K562 (cell line): ENCODE measurements around the gene CIB1. TPM values are rescaled to one million over a fixed set of nuclear protein-coding genes. Genes with fewer than 3 reads are reported as not detected.

ENCODE experiments used
- ATF2 ChIP-seq: sonication (generic); formaldehyde crosslinking; IDR thresholded peaks from 2 replicates; pipeline ENCODE4 v1.8.1; 2022; ENCODE audit warnings: missing genetic modification reagents
- BHLHE40 ChIP-seq: IDR thresholded peaks from 2 replicates; pipeline ENCODE4 v1.6.1; 2011; ENCODE audit warnings: low read length, improper control_type of control experiment
- DEAF1 ChIP-seq: fragments of 450-650 bp; formaldehyde crosslinking; IDR thresholded peaks from 2 replicates; pipeline ENCODE4 v1.4.0; 2020; ENCODE audit warnings: mild to moderate bottlenecking, moderate library complexity
- E2F4 ChIP-seq: sonication (generic); formaldehyde crosslinking; IDR thresholded peaks from 2 replicates; pipeline ENCODE4 v1.8.0; 2022; ENCODE audit warnings: mild to moderate bottlenecking, low read depth, missing genetic modification reagents
- ETV1 ChIP-seq: fragments of 450-650 bp; conservative IDR thresholded peaks from 2 replicates; pipeline ENCODE4 v1.6.1; 2016; ENCODE audit warnings: missing genetic modification characterization, control low read depth, low read depth, missing compliant biosample characterization
- FOXJ3 ChIP-seq: sonication (generic); formaldehyde crosslinking; IDR thresholded peaks from 2 replicates; pipeline ENCODE4 v1.4.0; 2020; ENCODE audit warnings: mild to moderate bottlenecking, missing genetic modification reagents
- HIVEP1 ChIP-seq: fragments of 250-450 bp; sonication (Bioruptor Pico); IDR thresholded peaks from 2 replicates; pipeline ENCODE4 v1.4.0; 2020; ENCODE audit warnings: mild to moderate bottlenecking
- HNRNPL ChIP-seq: fragments of 200-400 bp; formaldehyde crosslinking; IDR thresholded peaks from 2 replicates; pipeline ENCODE4 v1.6.1; 2017; ENCODE audit warnings: low read depth, mild to moderate bottlenecking, low read length
- NFE2 ChIP-seq: IDR thresholded peaks from 2 replicates; pipeline ENCODE4 v1.6.1; 2014; ENCODE audit warnings: antibody characterized with exemption, low read depth
- NFRKB ChIP-seq: fragments of 450-650 bp; IDR thresholded peaks from 2 replicates; pipeline ENCODE4 v1.6.1; 2016; ENCODE audit warnings: low read depth
- PKNOX1 ChIP-seq: fragments of 450-650 bp; IDR thresholded peaks from 2 replicates; pipeline ENCODE4 v1.6.1; 2016
- POLR2A ChIP-seq: fragments of 450-650 bp; conservative IDR thresholded peaks from 2 replicates; pipeline ENCODE4 v1.6.1; 2016
- RB1 ChIP-seq: fragments of 450-650 bp; IDR thresholded peaks from 2 replicates; pipeline ENCODE4 v1.6.1; 2017; ENCODE audit warnings: low read depth, mild to moderate bottlenecking
- SRSF3 ChIP-seq: fragments of 200-400 bp; formaldehyde crosslinking; IDR thresholded peaks from 2 replicates; pipeline ENCODE4 v1.6.1; 2016; ENCODE audit warnings: mild to moderate bottlenecking, low read length, moderate library complexity; ENCODE audit not compliant: insufficient read depth
- SRSF7 ChIP-seq: fragments of 200-400 bp; formaldehyde crosslinking; optimal IDR thresholded peaks from 2 replicates; pipeline ENCODE3; 2017; ENCODE audit warnings: mild to moderate bottlenecking, low read depth, low read length
- TAF1 ChIP-seq: IDR thresholded peaks from 2 replicates; pipeline ENCODE4 v1.6.1; 2011; ENCODE audit warnings: mild to moderate bottlenecking, low read length, moderate library complexity; ENCODE audit not compliant: insufficient read depth, control insufficient read depth, severe bottlenecking; ENCODE audit errors: extremely low read depth
- TAL1 ChIP-seq: fragments of 450-650 bp; IDR thresholded peaks from 2 replicates; pipeline ENCODE4 v1.6.1; 2016; ENCODE audit warnings: mild to moderate bottlenecking
- TBP ChIP-seq: optimal IDR thresholded peaks from 2 replicates; pipeline ENCODE3; 2011; ENCODE audit warnings: low read depth, low read length, improper control_type of control experiment
- TEAD1 ChIP-seq, 2 experiments: fragments of 450-650 bp in 1 of 2; sonication (generic) in 1 of 2; formaldehyde crosslinking; IDR thresholded peaks; 2 replicates each; pipeline versions ENCODE4 v1.4.0 to v1.8.0; 2020 to 2022; ENCODE audit warnings: mild to moderate bottlenecking in 2 of 2, missing genetic modification reagents in 1 of 2
- ZBTB8A ChIP-seq: fragments of 450-650 bp; IDR thresholded peaks from 2 replicates; pipeline ENCODE4 v1.6.1; 2018; ENCODE audit warnings: mild to moderate bottlenecking, moderate library complexity; ENCODE audit not compliant: partially characterized antibody
- ZEB2 ChIP-seq: fragments of 450-650 bp; IDR thresholded peaks from 2 replicates; pipeline ENCODE4 v1.6.1; 2016
- ZFP1 ChIP-seq: fragments of 450-650 bp; formaldehyde crosslinking; IDR thresholded peaks from 2 replicates; pipeline ENCODE4 v1.4.0; 2020; ENCODE audit warnings: mild to moderate bottlenecking, mixed read lengths
- ZKSCAN1 ChIP-seq: fragments of 150-350 bp; IDR thresholded peaks from 2 replicates; pipeline ENCODE4 v1.6.1; 2016; ENCODE audit warnings: low read depth, low read length
- ZNF274 ChIP-seq: IDR thresholded peaks from 2 replicates; pipeline ENCODE4 v1.6.1; 2011; ENCODE audit warnings: low read depth, mild to moderate bottlenecking, low read length, moderate library complexity, borderline replicate concordance
- ZNF583 ChIP-seq: fragments of 250-450 bp; sonication (Bioruptor Pico); IDR thresholded peaks from 2 replicates; pipeline ENCODE4 v1.4.0; 2020
- ZNF79 ChIP-seq: fragments of 250-450 bp; sonication (Bioruptor Pico); IDR thresholded peaks from 2 replicates; pipeline ENCODE4 v1.4.0; 2020; ENCODE audit warnings: low read depth, mild to moderate bottlenecking, moderate library complexity
- ZSCAN29 ChIP-seq: fragments of 450-650 bp; IDR thresholded peaks from 2 replicates; pipeline ENCODE4 v1.6.1; 2017
- polyA plus RNA-seq, 8 experiments: library from polyadenylated mRNA; depleted of rRNA in 4 of 8; stranded (reverse) in 5 of 8; unstranded in 3 of 8; fragments of >200 nt; fragmentation: Nextera tagmentation in 2 of 8; fragmentation: Illumina TruSeq in 1 of 8; extraction: Ambion mirVana in 2 of 8; extraction: Trizol in 1 of 8; gene quantifications; 2 replicates each; pipeline versions ENCODE4 v1.2.1 to v1.2.3, GENCODE V29; 2011 to 2014; ENCODE audit warnings: inconsistent platforms in 1 of 8, missing spikeins in 1 of 8
- total RNA-seq, 7 experiments: library from RNA; depleted of rRNA in 6 of 7; stranded (reverse); fragments of >200 nt in 6 of 7; fragmentation: Illumina TruSeq in 2 of 7; extraction: Trizol in 2 of 7; gene quantifications; 2 replicates each; pipeline versions ENCODE4 v1.2.1 to v1.2.3, GENCODE V29; 2011 to 2021; ENCODE audit warnings: low replicate concordance in 1 of 7

CIB1 gene
- total and polyA plus RNA-seq, 9 of the 15 experiments (the other 6 are each of a cell fraction or from before 2014, with no cell fraction given), result 14.9 to 136 (median 64.5) TPM

- TF ChIP-seq HIVEP1 (CRISPR knock-in tag) (no peak), POLR2A (peak; percentile 98), TAF1 (peak; percentile 97), ZNF274 (no peak), ATF2 (no peak), FOXJ3 (CRISPR knock-in tag) (no peak), BHLHE40 (peak; percentile 27; the same call in 1 of the 2 replicates), ZEB2 (no peak), DEAF1 (CRISPR knock-in tag) (no peak), SRSF7 (no peak), ZKSCAN1 (no peak), NFE2 (no peak), SRSF3 (no peak), HNRNPL (no peak), E2F4 (no peak), TAL1 (no peak), ZSCAN29 (no peak), TEAD1 (CRISPR knock-in tag; IDR thresholded peaks at IDR 0.05) (peak in 1 of 2 experiments; percentile 55; a peak in 2 of 4 replicates), ETV1 (tag) (peak; percentile 94), NFRKB (peak; percentile 86), RB1 (peak; percentile 73), ZBTB8A (no peak), TBP (peak; percentile 83), ZNF79 (CRISPR knock-in tag) (no peak), PKNOX1 (peak; percentile 56), ZNF583 (0 out of 2 replicates have a peak, but pooled peaks have one; percentile 18), ZFP1 (CRISPR knock-in tag) (no peak)
Measured at GRCh38 chr15:90265271-90266060, 31.7 kb upstream of the CIB1 start, which contains the start of gene NGRN (continued).
